ENCODE results near the gene CITED4.

The CITED4 gene

GRCh38 chr1:40837601-40838000, 24.6 kb downstream of the CITED4 start:
- in situ Hi-C loops (cut with MboI; ENCODE audit: low sequenced_read_pairs): no loop called here

- in situ Hi-C loops (cut with MboI; ENCODE audit: low sequenced_read_pairs): no loop called here
Observed at GRCh38 chr1:40836283-40836682, 25.9 kb downstream of the CITED4 start.

- in situ Hi-C loops (cut with MboI; ENCODE audit: low sequenced_read_pairs): no loop called here
Observed at GRCh38 chr1:40834968-40835545, 27.1 kb downstream of the CITED4 start.

- in situ Hi-C loops (cut with MboI; ENCODE audit: low sequenced_read_pairs): no loop called here
Observed at GRCh38 chr1:40833979-40834378, 28.2 kb downstream of the CITED4 start.

- in situ Hi-C loops (cut with MboI; ENCODE audit: low sequenced_read_pairs): no loop called here
Observed at GRCh38 chr1:40831001-40831732, 31.0 kb downstream of the CITED4 start.

- in situ Hi-C loops (cut with MboI; ENCODE audit: low sequenced_read_pairs): no loop called here
Observed at GRCh38 chr1:40830419-40830943, 31.7 kb downstream of the CITED4 start.

GRCh38 chr1:40829631-40830245, 32.4 kb downstream of the CITED4 start:
- in situ Hi-C loops (cut with MboI; ENCODE audit: low sequenced_read_pairs): no loop called here

- in situ Hi-C loops (cut with MboI; ENCODE audit: low sequenced_read_pairs): no loop called here
Observed at GRCh38 chr1:40825996-40826395, 36.2 kb downstream of the CITED4 start.

GRCh38 chr1:40825435-40825788, 36.8 kb downstream of the CITED4 start:
- in situ Hi-C loops (cut with MboI; ENCODE audit: low sequenced_read_pairs): no loop called here

- in situ Hi-C loops (cut with MboI; ENCODE audit: low sequenced_read_pairs): no loop called here
Observed at GRCh38 chr1:40824591-40825434, 37.4 kb downstream of the CITED4 start.

GRCh38 chr1:40823983-40824382, 38.2 kb downstream of the CITED4 start:
- in situ Hi-C loops (cut with MboI; ENCODE audit: low sequenced_read_pairs): no loop called here

- in situ Hi-C loops (cut with MboI; ENCODE audit: low sequenced_read_pairs): no loop called here
Observed at GRCh38 chr1:40823345-40823744, 38.8 kb downstream of the CITED4 start.

GRCh38 chr1:40822890-40823289, 39.3 kb downstream of the CITED4 start:
- in situ Hi-C loops (cut with MboI; ENCODE audit: low sequenced_read_pairs): no loop called here

GRCh38 chr1:40820911-40821693, 41.1 kb downstream of the CITED4 start:
- in situ Hi-C loops (cut with MboI; ENCODE audit: low sequenced_read_pairs): no loop called here

GRCh38 chr1:40820251-40820797, 41.8 kb downstream of the CITED4 start:
- in situ Hi-C loops (cut with MboI; ENCODE audit: low sequenced_read_pairs): no loop called here

- in situ Hi-C loops (cut with MboI; ENCODE audit: low sequenced_read_pairs): no loop called here
Observed at GRCh38 chr1:40819101-40819500, 43.1 kb downstream of the CITED4 start.

GRCh38 chr1:40818264-40818961, 43.8 kb downstream of the CITED4 start:
- in situ Hi-C loops (cut with MboI; ENCODE audit: low sequenced_read_pairs): no loop called here

GRCh38 chr1:40817791-40818263, 44.3 kb downstream of the CITED4 start:
- in situ Hi-C loops (cut with MboI; ENCODE audit: low sequenced_read_pairs): no loop called here

- in situ Hi-C loops (cut with MboI; ENCODE audit: low sequenced_read_pairs): no loop called here
Observed at GRCh38 chr1:40815420-40815819, 46.7 kb downstream of the CITED4 start.

Measured in HL-60/S4 treated with phorbol 12-myristate 13-acetate at 8.2 ng/mL for 4 days and 3 days (cell line).